NCI-H2107 (cell line): ENCODE measurements around the gene GRB2.

Source experiments
- DNase-seq: peaks from one replicate; lab custom pipeline; 2025; lab: John Stamatoyannopoulos, UW

Gene GRB2

DNA sequence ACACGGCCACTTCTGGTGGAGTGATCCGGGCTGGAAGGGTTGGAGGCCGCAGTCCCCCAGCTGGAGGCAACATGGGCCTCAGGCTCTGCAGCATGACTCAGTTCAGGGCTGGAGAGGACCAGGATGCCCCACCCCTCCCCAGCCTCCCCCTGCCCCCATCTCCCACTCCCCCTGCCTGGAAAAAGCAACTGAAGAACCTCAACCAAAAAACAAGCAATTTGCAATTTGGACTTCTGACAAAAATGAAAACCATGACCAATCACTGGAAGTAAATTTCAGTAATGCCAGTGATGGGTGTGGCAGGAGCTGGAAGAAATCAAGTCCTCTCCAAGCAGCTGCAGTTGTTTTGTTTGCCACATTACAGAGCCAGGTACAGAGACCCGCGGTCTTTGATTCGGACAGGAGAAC is 127.8 kb downstream of the GRB2 start:
- no peak for DNase-seq

DNA sequence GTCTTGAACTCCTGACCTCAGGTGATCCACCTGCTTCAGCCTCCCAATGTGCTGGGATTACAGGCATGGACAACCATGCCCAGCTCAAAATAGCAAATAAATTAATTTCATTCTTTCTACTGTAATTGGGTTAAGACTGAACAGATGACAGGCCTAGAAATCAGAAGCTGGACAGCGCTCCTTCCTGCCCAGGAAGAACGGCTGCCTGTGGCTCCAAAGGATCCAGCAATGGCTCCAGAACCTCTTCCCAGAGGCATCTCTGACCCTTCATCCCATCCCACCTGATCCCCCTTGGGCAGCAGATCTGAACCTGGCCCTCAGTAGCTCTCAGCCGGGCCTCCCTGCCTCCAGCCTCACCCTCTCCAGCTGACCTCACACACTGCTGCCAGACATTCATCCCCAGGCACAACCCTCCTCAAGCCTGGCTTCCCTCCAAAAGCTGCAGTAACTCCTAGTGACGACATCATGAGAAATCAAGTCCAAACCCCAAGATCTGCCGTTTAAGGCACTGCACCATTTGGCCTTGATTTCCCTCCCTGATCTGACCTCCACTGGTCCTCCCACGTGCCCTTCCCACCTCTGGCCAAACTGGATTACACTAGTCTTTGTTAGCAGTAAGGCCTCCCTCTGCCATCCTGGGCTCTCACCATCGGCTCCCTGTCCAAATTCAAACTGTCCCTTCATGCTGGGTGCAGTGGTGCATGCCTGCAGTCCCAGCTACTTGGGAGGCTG is 131.3 kb downstream of the GRB2 start:
- no peak for DNase-seq

- DNase-seq: no peak
These were observed 132.7 kb downstream of the GRB2 start for GRCh38 chr17:75272848-75273184.

GRCh38 chr17:75271955-75272847 is 133.3 kb downstream of the GRB2 start:
- no peak for DNase-seq

GRCh38 chr17:75271233-75271954 is 134.1 kb downstream of the GRB2 start:
- no peak for DNase-seq

DNA sequence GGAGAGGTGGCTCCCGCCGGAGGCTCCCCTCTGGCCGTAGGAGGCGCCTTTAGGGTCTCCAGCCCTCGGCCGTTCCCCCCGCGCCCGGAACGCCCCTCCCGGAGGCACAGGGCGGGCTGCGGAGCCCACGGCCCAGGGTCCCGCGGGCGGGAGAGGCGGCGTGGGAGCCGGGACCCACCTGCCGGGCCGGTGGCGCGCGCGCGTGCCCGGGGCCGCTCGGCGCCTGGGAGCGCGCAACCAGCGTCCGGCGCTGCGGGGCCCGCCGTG is 134.6 kb downstream of the GRB2 start, which contains the start of gene MIF4GD:
MIF4GD (minus strand) TSS at position 266 of the 267 bp plus-strand sequence. CDS start 1,036 bp downstream, outside the sequence.
- DNase-seq: no peak

GRCh38 chr17:75270218-75270965 is 135.1 kb downstream of the GRB2 start:
- no peak for DNase-seq

DNA sequence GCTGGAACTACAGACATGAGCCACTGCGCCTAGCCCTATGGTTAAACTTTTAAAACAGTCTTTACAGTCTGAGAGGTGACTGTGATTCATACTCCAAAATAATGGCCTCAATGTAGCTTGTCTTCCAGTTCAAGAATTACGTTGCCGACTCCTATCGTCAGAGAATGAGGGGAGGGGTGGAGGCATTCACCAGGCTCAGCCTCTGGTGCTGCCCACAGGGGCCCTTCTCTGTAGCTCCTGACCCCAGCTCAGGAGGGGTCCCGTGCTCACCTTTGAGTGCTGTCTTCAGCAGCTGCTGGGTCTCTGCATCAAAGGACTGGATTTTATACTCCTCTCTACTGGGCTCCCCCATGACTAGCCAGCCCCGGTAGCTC is 135.6 kb downstream of the GRB2 start:
- no peak for DNase-seq
